ENCODE measurements around the gene ARF5.

DNA sequence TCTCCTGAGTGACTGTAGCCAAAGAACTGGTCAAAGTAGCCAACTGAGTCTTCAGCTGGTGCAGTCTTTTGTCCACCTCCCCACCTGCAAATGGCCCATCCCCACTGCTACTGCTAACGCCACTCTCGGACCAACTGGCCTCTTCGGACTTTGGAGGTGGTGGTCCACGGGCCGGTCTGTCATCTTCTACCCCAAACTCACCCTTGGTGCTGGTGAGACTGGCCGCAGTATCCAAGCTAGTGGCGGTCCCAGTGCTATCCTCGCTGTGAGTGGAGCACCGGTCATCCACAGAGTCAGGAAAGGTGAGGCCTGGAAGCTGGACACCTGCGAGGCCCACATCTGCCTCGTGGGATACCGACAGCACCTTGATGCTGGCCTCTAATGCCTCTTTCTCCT is 3.6 kb upstream of the ARF5 start:
- TF ChIP-seq POLR2A (IDR thresholded peaks at IDR 0.05): no peak
- TF ChIP-seq, protein P1, sequence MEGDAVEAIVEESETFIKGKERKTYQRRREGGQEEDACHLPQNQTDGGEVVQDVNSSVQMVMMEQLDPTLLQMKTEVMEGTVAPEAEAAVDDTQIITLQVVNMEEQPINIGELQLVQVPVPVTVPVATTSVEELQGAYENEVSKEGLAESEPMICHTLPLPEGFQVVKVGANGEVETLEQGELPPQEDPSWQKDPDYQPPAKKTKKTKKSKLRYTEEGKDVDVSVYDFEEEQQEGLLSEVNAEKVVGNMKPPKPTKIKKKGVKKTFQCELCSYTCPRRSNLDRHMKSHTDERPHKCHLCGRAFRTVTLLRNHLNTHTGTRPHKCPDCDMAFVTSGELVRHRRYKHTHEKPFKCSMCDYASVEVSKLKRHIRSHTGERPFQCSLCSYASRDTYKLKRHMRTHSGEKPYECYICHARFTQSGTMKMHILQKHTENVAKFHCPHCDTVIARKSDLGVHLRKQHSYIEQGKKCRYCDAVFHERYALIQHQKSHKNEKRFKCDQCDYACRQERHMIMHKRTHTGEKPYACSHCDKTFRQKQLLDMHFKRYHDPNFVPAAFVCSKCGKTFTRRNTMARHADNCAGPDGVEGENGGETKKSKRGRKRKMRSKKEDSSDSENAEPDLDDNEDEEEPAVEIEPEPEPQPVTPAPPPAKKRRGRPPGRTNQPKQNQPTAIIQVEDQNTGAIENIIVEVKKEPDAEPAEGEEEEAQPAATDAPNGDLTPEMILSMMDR (IDR thresholded peaks at IDR 0.05): no peak
